Measurements from ENCODE around the gene IRF6.

DNA sequence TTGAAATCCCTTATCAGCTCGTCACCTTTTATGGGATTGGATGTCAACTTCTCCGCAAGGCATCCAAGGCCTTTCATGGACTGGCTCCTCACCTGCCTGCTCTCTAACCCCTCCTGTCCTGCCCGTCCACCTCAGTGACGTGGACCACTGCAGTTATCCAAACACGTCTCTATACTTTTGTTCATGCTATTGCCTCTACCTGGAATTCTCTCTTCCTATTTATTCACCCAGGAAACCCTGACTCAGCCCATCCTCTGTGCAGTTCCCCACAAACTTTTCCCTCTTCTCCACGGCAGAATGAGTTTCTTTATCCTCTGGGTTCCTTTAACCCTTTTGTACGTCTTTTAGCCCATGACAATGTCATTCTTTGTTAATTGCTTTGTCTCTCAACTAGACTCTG lies 16.8 kb upstream of the IRF6 start:
- TF ChIP-seq POLR2AphosphoS5 (IDR thresholded peaks at IDR 0.05; ENCODE audit: low read depth, low read length) (no peak), EZH2 (IDR thresholded peaks at IDR 0.05; ENCODE audit: low read depth, low read length, severe bottlenecking) (no peak), SUZ12 (IDR thresholded peaks at IDR 0.05; ENCODE audit: low read length) (no peak), BACH1 (IDR thresholded peaks at IDR 0.05; ENCODE audit: low read length) (no peak), CREB1 (IDR thresholded peaks at IDR 0.05) (no peak), TEAD4 (IDR thresholded peaks at IDR 0.05; ENCODE audit: low read depth, low read length) (no peak), MAX (IDR thresholded peaks at IDR 0.05) (no peak), RAD21 (IDR thresholded peaks at IDR 0.05 in 1 of 2, conservative IDR thresholded peaks at IDR 0.05 in 1 of 2; ENCODE audit: low read depth in 2 of 2, low read length in 2 of 2) (no peak), SRF (IDR thresholded peaks at IDR 0.05; ENCODE audit: low read depth, low read length) (no peak), HDAC2 (IDR thresholded peaks at IDR 0.05; ENCODE audit: borderline replicate concordance in 1 of 2, low read depth in 2 of 2, low read length in 2 of 2) (no peak), POLR2A (IDR thresholded peaks at IDR 0.05; ENCODE audit: control extremely low read depth in 1 of 2, low read depth in 2 of 2, low read length in 2 of 2) (no peak)
- TF ChIP-seq, protein P1, sequence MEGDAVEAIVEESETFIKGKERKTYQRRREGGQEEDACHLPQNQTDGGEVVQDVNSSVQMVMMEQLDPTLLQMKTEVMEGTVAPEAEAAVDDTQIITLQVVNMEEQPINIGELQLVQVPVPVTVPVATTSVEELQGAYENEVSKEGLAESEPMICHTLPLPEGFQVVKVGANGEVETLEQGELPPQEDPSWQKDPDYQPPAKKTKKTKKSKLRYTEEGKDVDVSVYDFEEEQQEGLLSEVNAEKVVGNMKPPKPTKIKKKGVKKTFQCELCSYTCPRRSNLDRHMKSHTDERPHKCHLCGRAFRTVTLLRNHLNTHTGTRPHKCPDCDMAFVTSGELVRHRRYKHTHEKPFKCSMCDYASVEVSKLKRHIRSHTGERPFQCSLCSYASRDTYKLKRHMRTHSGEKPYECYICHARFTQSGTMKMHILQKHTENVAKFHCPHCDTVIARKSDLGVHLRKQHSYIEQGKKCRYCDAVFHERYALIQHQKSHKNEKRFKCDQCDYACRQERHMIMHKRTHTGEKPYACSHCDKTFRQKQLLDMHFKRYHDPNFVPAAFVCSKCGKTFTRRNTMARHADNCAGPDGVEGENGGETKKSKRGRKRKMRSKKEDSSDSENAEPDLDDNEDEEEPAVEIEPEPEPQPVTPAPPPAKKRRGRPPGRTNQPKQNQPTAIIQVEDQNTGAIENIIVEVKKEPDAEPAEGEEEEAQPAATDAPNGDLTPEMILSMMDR (IDR thresholded peaks at IDR 0.05; ENCODE audit: control extremely low read depth in 1 of 3, insufficient read depth in 1 of 3, low read depth in 1 of 3, low read length in 3 of 3): no peak

Measured in H1 (cell line).